Measurements from ENCODE around the gene SLC25A33.
"Not testable (repeated sequence)": the region's sequence is repeated elsewhere in the genome, so short reads cannot be mapped to it uniquely, and the experiment has no call there.

SLC25A33 gene

GRCh38 chr1:9558946-9559545 lies 19.8 kb downstream of the SLC25A33 start:
- H3K9me3 Mint-ChIP-seq (ENCODE audit: low read depth), result no peaks in the 10 kb centered on the region
- peak overlapping the region; percentile 64 for H3K4me3 Mint-ChIP-seq
- peak overlapping the region; percentile 77 for H3K27ac Mint-ChIP-seq
- H3K36me3 Mint-ChIP-seq, result peaks cover 23% of the 10 kb centered on the region
- H3K4me1 Mint-ChIP-seq (ENCODE audit: low read depth), result peaks cover 41% of the 10 kb centered on the region
- no peaks in the 10 kb centered on the region for H3K27me3 Mint-ChIP-seq

GRCh38 chr1:9559673-9560072 lies 20.4 kb downstream of the SLC25A33 start:
- Mint-ChIP-seq H3K9me3 (ENCODE audit: low read depth) (no peaks in the 10 kb centered on the region), H3K36me3 (peaks cover 24% of the 10 kb centered on the region), H3K27me3 (no peaks in the 10 kb centered on the region), H3K27ac (peak overlapping the region; percentile 77), H3K4me1 (ENCODE audit: low read depth) (peaks cover 41% of the 10 kb centered on the region), H3K4me3 (peak overlapping the region; percentile 64)

GRCh38 chr1:9560090-9560489 lies 20.8 kb downstream of the SLC25A33 start:
- Mint-ChIP-seq H3K27ac (peak overlapping the region; percentile 77), H3K4me1 (ENCODE audit: low read depth) (peaks cover 41% of the 10 kb centered on the region), H3K36me3 (peaks cover 24% of the 10 kb centered on the region)
- not testable (repeated sequence) for H3K4me3 Mint-ChIP-seq; H3K27me3 Mint-ChIP-seq; H3K9me3 Mint-ChIP-seq (ENCODE audit: low read depth)

GRCh38 chr1:9561429-9561828 lies 22.2 kb downstream of the SLC25A33 start:
- peak overlapping the region; percentile 34 for H3K27ac Mint-ChIP-seq
- no peaks in the 10 kb centered on the region for H3K27me3 Mint-ChIP-seq
- peaks cover 16% of the 10 kb centered on the region for H3K36me3 Mint-ChIP-seq
- peaks cover 38% of the 10 kb centered on the region for H3K4me1 Mint-ChIP-seq (ENCODE audit: low read depth)
- H3K9me3 Mint-ChIP-seq (ENCODE audit: low read depth), result no peaks in the 10 kb centered on the region
- no peak overlapping the region for H3K4me3 Mint-ChIP-seq

GRCh38 chr1:9569267-9569666 lies 30.0 kb downstream of the SLC25A33 start:
- Mint-ChIP-seq H3K36me3 (peaks cover 2% of the 10 kb centered on the region), H3K9me3 (ENCODE audit: low read depth) (no peaks in the 10 kb centered on the region), H3K27me3 (no peaks in the 10 kb centered on the region), H3K4me3 (no peak overlapping the region), H3K4me1 (ENCODE audit: low read depth) (peaks cover 1% of the 10 kb centered on the region), H3K27ac (no peak overlapping the region)

- not testable (repeated sequence) for H3K36me3 Mint-ChIP-seq; H3K27me3 Mint-ChIP-seq; H3K27ac Mint-ChIP-seq; H3K4me3 Mint-ChIP-seq; H3K9me3 Mint-ChIP-seq (ENCODE audit: low read depth); H3K4me1 Mint-ChIP-seq (ENCODE audit: low read depth)
Measured at GRCh38 chr1:9570886-9571529, 31.7 kb downstream of the SLC25A33 start.

- Mint-ChIP-seq H3K27me3 (no peaks in the 10 kb centered on the region), H3K36me3 (peaks cover 5% of the 10 kb centered on the region), H3K9me3 (ENCODE audit: low read depth) (no peaks in the 10 kb centered on the region), H3K27ac (no peak overlapping the region), H3K4me3 (no peak overlapping the region), H3K4me1 (ENCODE audit: low read depth) (peaks cover 1% of the 10 kb centered on the region)
Measured at GRCh38 chr1:9573723-9574122, 34.5 kb downstream of the SLC25A33 start.

- H3K27me3 Mint-ChIP-seq, result no peaks in the 10 kb centered on the region
Measured at GRCh38 chr1:9575486-9575885, 36.2 kb downstream of the SLC25A33 start.

GRCh38 chr1:9576903-9577302 lies 37.6 kb downstream of the SLC25A33 start:
- Mint-ChIP-seq H3K27ac (no peak overlapping the region), H3K4me1 (ENCODE audit: low read depth) (no peaks in the 10 kb centered on the region), H3K9me3 (ENCODE audit: low read depth) (no peaks in the 10 kb centered on the region), H3K4me3 (no peak overlapping the region), H3K27me3 (no peaks in the 10 kb centered on the region), H3K36me3 (peaks cover 5% of the 10 kb centered on the region)

More at GRCh38 chr1:9575486-9575885, 36.2 kb downstream of the SLC25A33 start:
- Mint-ChIP-seq H3K27ac (no peak overlapping the region), H3K36me3 (peaks cover 5% of the 10 kb centered on the region), H3K4me1 (ENCODE audit: low read depth) (no peaks in the 10 kb centered on the region), H3K4me3 (no peak overlapping the region), H3K9me3 (ENCODE audit: low read depth) (no peaks in the 10 kb centered on the region)

- Mint-ChIP-seq H3K27ac (no peak overlapping the region), H3K4me3 (no peak overlapping the region), H3K27me3 (no peaks in the 10 kb centered on the region), H3K36me3 (peaks cover 5% of the 10 kb centered on the region), H3K9me3 (ENCODE audit: low read depth) (no peaks in the 10 kb centered on the region), H3K4me1 (ENCODE audit: low read depth) (no peaks in the 10 kb centered on the region)
Measured at GRCh38 chr1:9577423-9577822, 38.2 kb downstream of the SLC25A33 start.

GRCh38 chr1:9580942-9581341 lies 41.7 kb downstream of the SLC25A33 start:
- H3K36me3 Mint-ChIP-seq, result peaks cover 3% of the 10 kb centered on the region
- no peaks in the 10 kb centered on the region for H3K4me1 Mint-ChIP-seq (ENCODE audit: low read depth)
- no peak overlapping the region for H3K27ac Mint-ChIP-seq
- H3K4me3 Mint-ChIP-seq, result no peak overlapping the region
- no peaks in the 10 kb centered on the region for H3K27me3 Mint-ChIP-seq
- no peaks in the 10 kb centered on the region for H3K9me3 Mint-ChIP-seq (ENCODE audit: low read depth)

- Mint-ChIP-seq H3K27me3 (no peaks in the 10 kb centered on the region), H3K4me3 (no peak overlapping the region), H3K9me3 (ENCODE audit: low read depth) (no peaks in the 10 kb centered on the region), H3K4me1 (ENCODE audit: low read depth) (peaks cover 15% of the 10 kb centered on the region), H3K27ac (no peak overlapping the region), H3K36me3 (no peaks in the 10 kb centered on the region)
Measured at GRCh38 chr1:9586147-9586766, 47.0 kb downstream of the SLC25A33 start.

GRCh38 chr1:9588551-9589143 lies 49.4 kb downstream of the SLC25A33 start, which contains the start of gene TMEM201:
Gene TMEM201 (plus strand): TSS chr1:9588911. CDS start chr1:9588931, 20 bp downstream.
- peak within 1 kb of the TSS; percentile 1 for H3K27ac Mint-ChIP-seq
- no peaks in the 10 kb centered on the region for H3K27me3 Mint-ChIP-seq
- peaks cover 24% of the 10 kb centered on the region for H3K4me1 Mint-ChIP-seq (ENCODE audit: low read depth)
- no peaks in the 10 kb centered on the region for H3K9me3 Mint-ChIP-seq (ENCODE audit: low read depth)
- no peaks in the 10 kb centered on the region for H3K36me3 Mint-ChIP-seq
- H3K4me3 Mint-ChIP-seq, result peak within 1 kb of the TSS; percentile 88

GRCh38 chr1:9589144-9589718 lies 50.0 kb downstream of the SLC25A33 start:
- Mint-ChIP-seq H3K27ac (no peak overlapping the region), H3K4me3 (peak overlapping the region; percentile 88), H3K9me3 (ENCODE audit: low read depth) (no peaks in the 10 kb centered on the region), H3K36me3 (no peaks in the 10 kb centered on the region), H3K27me3 (no peaks in the 10 kb centered on the region), H3K4me1 (ENCODE audit: low read depth) (peaks cover 25% of the 10 kb centered on the region)

GRCh38 chr1:9589719-9590157 lies 50.5 kb downstream of the SLC25A33 start:
- H3K27ac Mint-ChIP-seq, result peak overlapping the region; percentile 1
- H3K4me1 Mint-ChIP-seq (ENCODE audit: low read depth), result peaks cover 25% of the 10 kb centered on the region
- no peaks in the 10 kb centered on the region for H3K9me3 Mint-ChIP-seq (ENCODE audit: low read depth)
- peak overlapping the region; percentile 88 for H3K4me3 Mint-ChIP-seq
- no peaks in the 10 kb centered on the region for H3K36me3 Mint-ChIP-seq
- H3K27me3 Mint-ChIP-seq, result no peaks in the 10 kb centered on the region
